ENCODE data around the gene NFKBIE. TPM values are rescaled to one million over a fixed set of nuclear protein-coding genes. Genes with fewer than 3 reads are reported as not detected.

Gene NFKBIE
- total RNA-seq, 1 donor from 2014 or later: 46.3 TPM

GRCh38 chr6:44292661-44293365 lies 27.5 kb upstream of the NFKBIE start:
- H3K4me3 ChIP-seq (ENCODE audit: low read depth, low read length): no peak overlapping the region
- H3K36me3 ChIP-seq (ENCODE audit: control insufficient read depth, insufficient read depth, low read length): no peaks in the 10 kb centered on the region
- no peak for TF ChIP-seq CTCF (IDR thresholded peaks at IDR 0.05; ENCODE audit: insufficient read depth, low read length, poor library complexity, severe bottlenecking)
- peaks cover 58% of the 10 kb centered on the region for H3K27me3 ChIP-seq (ENCODE audit: control insufficient read depth, insufficient read depth, low read length)
- DNase-seq (ENCODE audit: low read depth): no peak

- no peak for DNase-seq (ENCODE audit: low read depth)
- Histone ChIP-seq H3K4me3 (ENCODE audit: low read depth, low read length) (no peak overlapping the region), H3K27me3 (ENCODE audit: control insufficient read depth, insufficient read depth, low read length) (peaks cover 55% of the 10 kb centered on the region), H3K36me3 (ENCODE audit: control insufficient read depth, insufficient read depth, low read length) (no peaks in the 10 kb centered on the region)
- TF ChIP-seq CTCF (IDR thresholded peaks at IDR 0.05; ENCODE audit: insufficient read depth, low read length, poor library complexity, severe bottlenecking): no peak
Measured at GRCh38 chr6:44291841-44292240, 26.5 kb upstream of the NFKBIE start.

DNA sequence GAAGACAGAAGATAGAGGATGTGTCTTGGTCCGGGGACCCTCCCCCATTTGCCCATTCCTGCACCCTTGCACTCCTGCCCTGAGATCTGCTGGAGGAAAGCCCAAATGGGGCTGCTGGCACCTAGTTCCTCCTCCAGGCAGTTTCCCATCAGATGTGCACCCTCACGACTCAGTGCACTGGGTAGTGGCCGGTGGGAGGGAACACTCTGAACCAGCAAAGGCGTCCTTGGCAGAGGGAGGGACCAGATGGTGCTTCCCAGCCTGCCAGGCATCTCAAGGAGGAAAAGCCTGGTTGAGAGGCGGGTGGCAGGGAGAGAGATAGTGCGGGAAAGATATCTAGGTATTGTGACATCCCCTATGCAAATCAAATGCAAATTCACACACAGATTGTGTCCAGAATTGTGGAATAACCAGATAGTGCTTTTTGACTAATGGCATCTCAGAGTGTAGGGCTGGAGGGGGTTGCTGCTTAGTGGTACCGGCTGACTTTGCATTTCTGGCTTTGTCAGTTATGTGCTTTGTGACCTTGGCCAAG lies 24.4 kb upstream of the NFKBIE start:
- Histone ChIP-seq H3K4me3 (ENCODE audit: low read depth, low read length) (no peak overlapping the region), H3K36me3 (ENCODE audit: control insufficient read depth, insufficient read depth, low read length) (no peaks in the 10 kb centered on the region), H3K27me3 (ENCODE audit: control insufficient read depth, insufficient read depth, low read length) (peaks cover 45% of the 10 kb centered on the region)
- no peak for DNase-seq (ENCODE audit: low read depth)
- no peak for TF ChIP-seq CTCF (IDR thresholded peaks at IDR 0.05; ENCODE audit: insufficient read depth, low read length, poor library complexity, severe bottlenecking)

DNA sequence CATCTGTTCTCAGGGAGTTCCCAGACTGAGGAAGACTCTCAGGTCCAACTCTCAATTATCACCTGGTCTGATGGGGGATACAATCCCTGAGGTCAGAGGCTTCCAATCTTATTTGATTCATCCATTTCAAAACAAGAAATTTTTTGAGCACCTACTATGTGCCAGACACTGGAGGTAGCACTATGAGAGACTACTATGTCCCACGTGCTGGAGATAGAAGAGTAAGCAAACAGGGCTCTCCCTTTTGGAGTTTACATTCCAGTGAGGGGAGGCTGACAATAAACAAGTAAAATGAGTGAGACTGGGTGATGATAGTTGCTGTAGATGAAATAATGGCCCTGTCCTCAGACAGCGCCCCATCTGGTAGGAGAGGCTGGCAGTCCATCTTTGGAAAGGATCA lies 21.4 kb upstream of the NFKBIE start:
- no peak for TF ChIP-seq CTCF (IDR thresholded peaks at IDR 0.05; ENCODE audit: insufficient read depth, low read length, poor library complexity, severe bottlenecking)
- no peak for DNase-seq (ENCODE audit: low read depth)
- H3K4me3 ChIP-seq (ENCODE audit: low read depth, low read length): no peak overlapping the region
- H3K36me3 ChIP-seq (ENCODE audit: control insufficient read depth, insufficient read depth, low read length): no peaks in the 10 kb centered on the region
- H3K27me3 ChIP-seq (ENCODE audit: control insufficient read depth, insufficient read depth, low read length): peaks cover 38% of the 10 kb centered on the region

- no peak for TF ChIP-seq CTCF (IDR thresholded peaks at IDR 0.05; ENCODE audit: insufficient read depth, low read length, poor library complexity, severe bottlenecking)
- no peaks in the 10 kb centered on the region for H3K36me3 ChIP-seq (ENCODE audit: control insufficient read depth, insufficient read depth, low read length)
- no peak overlapping the region for H3K4me3 ChIP-seq (ENCODE audit: low read depth, low read length)
- H3K27me3 ChIP-seq (ENCODE audit: control insufficient read depth, insufficient read depth, low read length): peaks cover 33% of the 10 kb centered on the region
- DNase-seq (ENCODE audit: low read depth): no peak
Measured at GRCh38 chr6:44286285-44286565, 20.9 kb upstream of the NFKBIE start.
